Lower leg skin (tissue), 4 donors: Measurements from ENCODE around the gene TMEM131L. TPM values are rescaled to one million over a fixed set of nuclear protein-coding genes. Genes with fewer than 3 reads are reported as not detected.

Experiments
- DNase-seq, 2 donors: peaks; one replicate each; pipeline ENCODE4 v3.0.0-alpha.2; 2019; ENCODE audit warnings: low spot score in 2 of 2
- H3K4me3 ChIP-seq: fragments of 200-600 bp; sonication (generic); 2 replicates; pipeline ENCODE4 v1.5.1; 2017; ENCODE audit warnings: mild to moderate bottlenecking, low read depth; ENCODE audit not compliant: poor library complexity, severe bottlenecking
- POLR2A ChIP-seq, 2 donors: fragments of 450-650 bp; IDR thresholded peaks; one replicate each; pipeline ENCODE4 v1.6.1; 2016 to 2017; ENCODE audit warnings: antibody characterized with exemption in 2 of 2, mild to moderate bottlenecking in 1 of 2, moderate library complexity in 1 of 2
- WGBS, 2 donors: methylation state at CpG; one replicate each; pipeline ENCODE4 v1.1.5; 2018; 5-methylcytosine and 5-hydroxymethylcytosine counted together
- intact Hi-C: fragments of 100-400 bp; cut with DNase I; formaldehyde crosslinking; loops from one replicate; pipeline ENCODE4 v1.15.0; 2023; ENCODE audit warnings: low total_unique reads
- total RNA-seq, 4 donors: library from RNA; depleted of rRNA; stranded (reverse); fragments of >200 nt; gene quantifications; one replicate each; pipeline ENCODE4 v1.1.0, GENCODE V29; 2016
- TF ChIP-seq, protein P1 (sequence below), 3 donors: fragments of 450-650 bp; IDR thresholded peaks; one replicate each; pipeline ENCODE4 v1.5.1; 2016; ENCODE audit warnings: antibody characterized with exemption in 3 of 3, mild to moderate bottlenecking in 3 of 3, moderate library complexity in 2 of 3

Gene TMEM131L
- total RNA-seq, 4 donors from 2014 or later = 8.3 to 15.9 (median 12.1) TPM

DNA sequence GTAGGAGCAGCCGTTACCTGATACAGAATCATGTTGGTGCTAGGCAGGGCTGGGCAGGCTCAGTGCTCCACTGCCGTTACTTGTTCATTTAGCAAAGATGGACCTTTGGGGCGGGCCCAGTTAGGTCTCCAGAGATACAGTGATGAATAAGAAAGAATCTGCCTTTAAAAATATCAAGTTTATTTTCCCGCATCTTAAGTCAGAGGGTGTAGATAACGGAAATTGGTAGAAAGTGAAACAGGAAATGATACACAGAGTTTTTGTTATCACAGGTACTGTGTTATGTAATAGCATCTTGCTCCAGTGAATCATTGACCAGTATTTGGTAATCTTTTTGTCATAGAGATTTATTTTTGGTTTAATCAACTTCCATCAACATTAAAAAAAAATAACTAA, 5.5 kb downstream of the TMEM131L start:
- no peak overlapping the region for H3K4me3 ChIP-seq
- TF ChIP-seq POLR2A (IDR thresholded peaks at IDR 0.05) = no peak
- TF ChIP-seq, protein P1, sequence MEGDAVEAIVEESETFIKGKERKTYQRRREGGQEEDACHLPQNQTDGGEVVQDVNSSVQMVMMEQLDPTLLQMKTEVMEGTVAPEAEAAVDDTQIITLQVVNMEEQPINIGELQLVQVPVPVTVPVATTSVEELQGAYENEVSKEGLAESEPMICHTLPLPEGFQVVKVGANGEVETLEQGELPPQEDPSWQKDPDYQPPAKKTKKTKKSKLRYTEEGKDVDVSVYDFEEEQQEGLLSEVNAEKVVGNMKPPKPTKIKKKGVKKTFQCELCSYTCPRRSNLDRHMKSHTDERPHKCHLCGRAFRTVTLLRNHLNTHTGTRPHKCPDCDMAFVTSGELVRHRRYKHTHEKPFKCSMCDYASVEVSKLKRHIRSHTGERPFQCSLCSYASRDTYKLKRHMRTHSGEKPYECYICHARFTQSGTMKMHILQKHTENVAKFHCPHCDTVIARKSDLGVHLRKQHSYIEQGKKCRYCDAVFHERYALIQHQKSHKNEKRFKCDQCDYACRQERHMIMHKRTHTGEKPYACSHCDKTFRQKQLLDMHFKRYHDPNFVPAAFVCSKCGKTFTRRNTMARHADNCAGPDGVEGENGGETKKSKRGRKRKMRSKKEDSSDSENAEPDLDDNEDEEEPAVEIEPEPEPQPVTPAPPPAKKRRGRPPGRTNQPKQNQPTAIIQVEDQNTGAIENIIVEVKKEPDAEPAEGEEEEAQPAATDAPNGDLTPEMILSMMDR (IDR thresholded peaks at IDR 0.05) = no peak
- 62 to 65% methylated on average over 5 of the region's 5 CpGs for WGBS, 2 donors
- DNase-seq = no peak
- intact Hi-C loops = no loop called here

DNA sequence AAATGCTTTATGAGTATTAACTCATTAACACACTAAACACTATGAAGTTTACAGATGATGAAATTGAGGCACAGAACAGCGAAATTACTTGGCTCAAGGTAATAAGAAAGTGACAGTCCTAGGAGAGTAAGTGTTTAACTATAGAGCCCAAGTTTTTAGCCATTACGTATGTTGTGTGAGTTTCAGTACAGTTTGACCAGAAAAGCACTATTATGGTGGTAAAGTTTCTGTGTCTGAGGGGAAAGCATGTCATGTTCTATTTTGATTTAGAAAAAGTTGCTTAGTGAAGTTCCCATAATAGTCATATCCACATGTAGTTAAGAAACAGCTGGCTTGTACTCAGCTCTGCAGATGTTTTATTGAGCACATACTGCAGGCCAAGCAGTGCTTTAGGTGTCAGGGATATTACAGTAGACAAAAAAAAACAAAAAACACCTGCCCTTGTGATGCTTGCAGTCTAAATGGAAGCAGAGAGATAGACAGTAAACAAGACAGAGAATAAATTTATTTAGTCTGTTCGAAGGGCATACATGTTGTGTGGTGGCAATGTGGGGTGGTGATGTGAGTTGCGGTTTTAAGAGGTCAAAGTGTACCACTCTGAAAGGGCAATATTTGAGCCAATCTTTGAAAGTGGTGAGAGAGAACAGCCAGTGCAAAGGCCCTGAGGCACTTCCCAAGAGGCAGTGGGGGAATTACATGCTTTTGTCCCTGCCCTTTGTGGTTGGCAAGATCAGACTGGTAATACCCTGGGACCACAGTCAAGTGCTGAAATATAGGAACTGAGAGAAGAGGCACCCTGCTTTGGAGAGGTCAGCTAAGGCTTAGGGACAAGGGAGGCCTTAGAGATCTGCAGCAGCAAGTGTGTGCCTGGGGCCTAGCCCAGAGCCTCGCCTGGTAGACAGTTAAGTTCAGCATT, 6.2 kb downstream of the TMEM131L start:
- TF ChIP-seq, protein P1 (IDR thresholded peaks at IDR 0.05) = no peak
- no peak for TF ChIP-seq POLR2A (IDR thresholded peaks at IDR 0.05)
- no peak overlapping the region for H3K4me3 ChIP-seq
- 87 to 92% methylated on average over 5 of the region's 5 CpGs for WGBS, 2 donors
- intact Hi-C loops = no loop called here
- no peak for DNase-seq

DNA sequence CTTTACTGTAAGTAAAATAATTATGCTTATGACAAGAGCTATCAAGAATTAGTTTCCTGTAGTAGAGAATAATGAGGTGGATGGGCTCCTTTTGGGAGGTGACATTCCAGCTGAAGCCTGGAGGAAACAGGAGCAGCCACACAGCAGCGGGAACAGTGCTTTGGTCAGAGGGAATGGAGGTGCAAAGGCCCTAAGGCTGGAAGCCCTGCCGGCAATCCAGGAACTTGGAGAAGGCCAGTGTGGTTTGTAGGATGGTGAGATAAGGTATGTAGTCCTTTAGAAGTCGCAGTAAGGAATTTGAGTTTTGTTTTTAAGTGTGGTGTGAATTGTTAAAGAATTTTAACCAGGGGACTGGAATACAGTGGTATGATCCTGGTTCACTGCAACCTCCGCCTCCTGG, 8.1 kb downstream of the TMEM131L start:
- no peak for TF ChIP-seq POLR2A (IDR thresholded peaks at IDR 0.05)
- TF ChIP-seq, protein P1 (IDR thresholded peaks at IDR 0.05) = no peak
- DNase-seq = no peak
- intact Hi-C loops = no loop called here
- no peak overlapping the region for H3K4me3 ChIP-seq
- WGBS, 2 donors = 93% methylated on average over 4 of the region's 4 CpGs

DNA sequence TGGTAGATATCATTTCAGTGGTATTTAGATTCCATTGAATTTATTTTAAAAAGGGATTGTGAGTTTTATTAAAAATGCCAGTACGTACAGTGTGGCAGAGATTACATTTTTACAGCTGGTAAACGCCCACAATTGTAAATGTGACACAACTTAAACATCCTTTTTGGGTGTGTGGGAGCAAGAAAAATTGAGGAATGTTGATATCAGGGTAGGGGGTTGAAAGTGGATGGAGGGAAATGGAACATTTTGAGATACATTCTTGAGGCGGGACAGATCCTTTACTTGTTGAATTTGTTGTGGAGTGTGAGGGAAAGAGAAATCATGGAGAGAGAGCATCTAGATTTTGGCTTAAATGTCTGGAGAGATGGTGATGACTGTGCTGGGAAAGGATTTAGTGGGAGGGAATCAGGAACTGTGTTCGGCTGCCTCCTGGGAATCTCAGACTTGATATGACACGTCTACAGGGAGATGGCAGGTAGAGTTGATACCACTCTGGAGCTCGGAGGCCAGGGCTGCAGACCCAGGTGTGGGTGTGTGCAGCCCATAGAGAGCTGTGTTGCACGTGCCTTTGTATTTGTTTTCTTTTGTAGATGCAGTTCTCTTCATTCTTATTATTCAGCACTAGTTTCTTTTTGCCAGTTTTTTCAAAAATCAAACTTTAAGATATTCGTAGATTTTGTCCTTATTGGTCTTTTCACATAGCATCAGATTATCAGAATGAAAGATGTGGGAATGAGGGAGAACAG, 10.8 kb downstream of the TMEM131L start:
- DNase-seq = no peak
- 53 to 56% methylated on average over 8 of the region's 8 CpGs for WGBS, 2 donors
- TF ChIP-seq, protein P1 (IDR thresholded peaks at IDR 0.05) = no peak
- TF ChIP-seq POLR2A (IDR thresholded peaks at IDR 0.05) = no peak
- intact Hi-C loops = no loop called here
- no peak overlapping the region for H3K4me3 ChIP-seq

DNA sequence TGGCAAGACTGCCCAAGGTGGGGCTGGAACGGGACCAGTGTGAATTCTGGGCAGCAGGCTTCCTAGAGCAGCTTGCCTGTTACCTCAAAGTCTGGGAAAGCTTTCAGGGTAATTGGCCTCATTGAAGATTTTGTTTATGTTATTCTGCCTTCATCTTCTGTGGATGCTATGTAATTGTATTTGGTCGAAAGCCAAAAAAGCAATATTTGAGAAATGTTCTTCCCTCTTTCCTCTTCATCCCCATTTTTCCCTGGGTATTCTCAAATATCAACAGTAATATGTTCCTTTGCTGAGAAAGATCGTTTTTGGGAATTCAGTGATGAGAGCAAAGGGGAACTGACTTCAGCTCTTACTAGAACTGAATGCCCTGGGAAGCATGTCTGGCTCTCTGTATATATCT, 12.9 kb downstream of the TMEM131L start:
- WGBS, 2 donors = 61 to 67% methylated on average over 3 of the region's 3 CpGs
- H3K4me3 ChIP-seq = no peak overlapping the region
- no peak for TF ChIP-seq POLR2A (IDR thresholded peaks at IDR 0.05)
- TF ChIP-seq, protein P1 (IDR thresholded peaks at IDR 0.05) = no peak
- no peak for DNase-seq
- intact Hi-C loops = no loop called here
